A172 (cell line): ENCODE data around the gene PLD5. TPM values are rescaled to one million over a fixed set of nuclear protein-coding genes. Genes with fewer than 3 reads are reported as not detected.
"Not testable (repeated sequence)": the region's sequence is repeated elsewhere in the genome, so short reads cannot be mapped to it uniquely, and the experiment has no call there.

ENCODE experiments used
- DNase-seq: peaks from one replicate; pipeline ENCODE4 v3.0.0-alpha.2; 2015; ENCODE audit warnings: low spot score
- total RNA-seq: library from RNA; depleted of rRNA; stranded (reverse); fragments of >200 nt; shearing (Covaris generic); gene quantifications from 2 replicates; pipeline ENCODE4 v1.2.3, GENCODE V29; 2014

Gene PLD5
- total RNA-seq, 1 experiment from 2014 or later, result not detected

DNA sequence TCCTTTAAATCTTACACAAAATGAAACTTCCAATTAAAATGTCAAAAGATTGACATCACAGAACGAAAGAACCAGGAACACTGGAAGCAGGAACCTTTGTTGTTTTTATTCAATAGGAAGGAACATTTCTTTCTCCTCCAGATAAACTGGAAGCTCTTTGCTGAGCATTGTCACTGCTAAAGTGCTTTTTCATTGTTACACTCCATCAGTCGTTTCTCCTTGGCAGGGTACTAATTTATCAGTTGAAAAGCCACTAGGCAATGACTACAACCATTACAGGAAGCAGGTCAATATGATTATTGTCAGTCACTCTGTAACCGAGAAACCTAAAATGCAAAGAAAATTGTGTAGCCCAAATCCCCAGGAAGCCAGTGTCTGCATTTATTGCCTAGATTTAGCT lies 362.4 kb downstream of the PLD5 start:
- no peak for DNase-seq

DNA sequence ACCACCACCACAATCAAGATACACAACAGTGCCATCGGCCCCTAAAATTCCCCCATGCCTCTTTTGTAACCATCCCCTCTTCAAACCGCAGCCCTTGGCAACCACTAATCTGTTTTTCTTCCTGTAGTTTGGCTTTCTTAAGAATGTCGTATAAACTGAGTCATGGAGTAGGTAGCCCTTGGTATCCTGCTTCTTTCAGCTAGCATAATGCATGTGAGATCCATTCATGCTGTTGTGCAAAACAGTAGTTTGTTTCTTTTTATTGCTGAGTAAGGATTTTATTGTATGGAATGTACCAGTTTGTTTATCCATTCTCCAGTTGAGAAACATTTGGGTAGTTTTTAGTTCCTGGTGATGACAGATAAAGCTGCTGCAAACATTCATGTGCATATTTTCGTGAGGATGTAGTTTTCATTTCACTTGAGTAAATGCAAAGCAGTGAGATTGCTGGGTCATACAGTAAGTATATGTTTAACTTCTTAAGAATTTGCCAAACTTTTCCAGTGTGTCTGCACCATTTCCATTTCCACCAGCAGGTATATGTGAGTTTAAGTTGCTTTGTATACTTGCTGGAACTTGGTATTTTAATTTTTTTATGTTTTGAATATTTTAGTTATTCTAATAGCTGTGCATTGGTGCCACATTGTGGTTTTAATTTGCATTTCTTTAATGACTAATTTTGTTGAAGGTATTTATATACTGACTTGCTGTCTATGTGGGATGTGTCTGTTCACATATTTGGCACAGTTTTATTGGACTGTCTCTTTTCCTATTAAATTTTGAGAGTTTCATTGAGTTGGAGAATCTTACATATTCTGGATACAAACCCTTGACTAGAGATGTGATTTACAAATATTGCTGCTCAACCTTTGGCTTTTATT lies 377.2 kb downstream of the PLD5 start:
- peak; percentile 9 for DNase-seq

DNA sequence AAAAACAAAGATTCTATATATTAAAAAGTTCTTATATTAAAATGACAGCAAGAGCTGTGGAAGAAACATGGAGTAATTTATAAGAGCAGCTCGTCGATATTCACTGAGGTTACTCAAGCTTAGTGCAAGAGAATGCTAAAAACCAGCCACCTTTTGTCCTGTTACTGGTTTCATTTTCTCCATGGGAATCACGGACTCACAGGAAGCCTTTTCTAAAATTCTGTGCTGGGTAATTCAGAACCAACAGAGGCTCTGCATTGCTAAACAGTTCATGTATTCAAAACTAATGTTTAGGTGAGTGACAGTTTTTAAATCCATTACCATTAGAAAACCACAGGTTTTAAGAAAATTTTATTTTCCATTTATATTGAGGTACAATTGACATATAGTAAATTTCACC lies 377.8 kb downstream of the PLD5 start:
- DNase-seq, result no peak

DNA sequence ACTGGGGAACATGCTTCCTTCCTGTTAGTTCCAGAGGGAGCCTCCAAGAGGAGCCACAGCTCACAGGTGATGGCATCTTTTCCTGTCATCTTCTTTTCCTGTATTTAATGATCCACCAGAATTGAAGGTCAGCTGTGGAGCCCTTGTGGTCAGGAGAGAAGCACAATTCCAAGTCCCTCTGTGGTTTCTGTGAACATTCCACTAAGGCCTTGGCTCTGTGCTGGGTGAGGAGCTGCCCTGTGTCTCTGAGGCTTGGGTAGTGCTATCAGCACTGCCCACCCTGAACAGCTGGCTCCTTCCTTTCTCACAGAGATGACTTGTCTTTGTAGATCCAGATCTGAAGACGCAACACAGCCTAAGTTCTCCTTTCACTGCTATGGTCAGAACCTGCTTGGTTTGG lies 383.7 kb downstream of the PLD5 start:
- no peak for DNase-seq

DNA sequence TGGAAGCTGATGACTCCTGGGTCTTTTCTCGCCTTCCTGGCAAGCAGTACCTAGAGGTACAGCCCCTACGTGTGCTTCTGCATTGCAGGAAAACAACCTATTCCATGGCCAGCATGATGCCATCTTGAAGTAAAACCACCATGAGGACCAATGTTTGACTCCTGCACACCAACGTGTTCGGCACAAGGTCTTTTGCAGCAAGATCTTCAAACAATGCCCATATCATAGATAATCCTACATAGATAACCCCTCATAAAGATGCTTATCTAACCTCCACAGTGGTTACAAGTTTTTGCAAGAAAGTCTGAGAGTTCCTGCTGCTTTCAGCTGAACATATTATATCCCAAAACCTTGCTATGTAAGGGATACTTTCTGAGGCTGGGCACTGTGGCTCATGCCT lies 384.5 kb downstream of the PLD5 start:
- DNase-seq, result no peak

DNA sequence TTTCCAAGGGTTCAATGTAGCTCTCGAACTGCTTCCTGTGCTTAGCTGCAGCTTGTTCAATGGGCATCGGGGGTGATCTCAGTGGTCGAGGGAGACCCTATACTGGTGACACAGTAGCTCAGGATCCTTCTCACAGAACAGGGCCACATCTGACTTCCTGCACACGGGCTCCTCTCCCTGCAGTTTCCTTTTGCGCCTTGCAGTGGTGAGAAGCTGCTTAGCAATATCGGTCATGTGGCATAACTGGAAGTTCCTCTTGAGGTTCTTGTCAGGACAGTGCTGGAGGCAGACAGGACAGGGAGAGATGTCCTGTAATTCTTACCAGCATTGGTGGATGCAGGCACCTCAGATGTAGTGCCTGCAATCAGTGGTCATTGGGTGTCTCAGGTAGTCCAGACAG lies 385.1 kb downstream of the PLD5 start:
- no peak for DNase-seq

DNA sequence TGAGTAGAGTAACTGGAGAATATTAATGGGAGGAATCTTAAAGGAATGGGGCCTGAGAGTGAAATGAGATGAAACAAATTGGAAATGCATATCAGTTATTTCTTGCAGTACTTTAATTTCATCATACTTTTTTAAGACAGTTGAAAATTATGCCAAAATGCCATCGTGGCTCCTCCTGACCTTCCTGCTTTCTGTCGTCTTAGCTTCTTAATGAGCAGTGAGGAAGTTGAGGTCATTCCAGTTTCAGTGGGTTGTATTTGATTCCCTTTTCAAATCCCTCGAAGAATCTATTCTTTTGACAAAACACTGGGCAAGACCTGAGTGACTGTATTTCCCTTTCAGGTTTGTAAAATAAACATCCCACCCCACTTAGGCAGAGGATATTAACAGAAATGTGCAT lies 390.7 kb downstream of the PLD5 start:
- no peak for DNase-seq

DNA sequence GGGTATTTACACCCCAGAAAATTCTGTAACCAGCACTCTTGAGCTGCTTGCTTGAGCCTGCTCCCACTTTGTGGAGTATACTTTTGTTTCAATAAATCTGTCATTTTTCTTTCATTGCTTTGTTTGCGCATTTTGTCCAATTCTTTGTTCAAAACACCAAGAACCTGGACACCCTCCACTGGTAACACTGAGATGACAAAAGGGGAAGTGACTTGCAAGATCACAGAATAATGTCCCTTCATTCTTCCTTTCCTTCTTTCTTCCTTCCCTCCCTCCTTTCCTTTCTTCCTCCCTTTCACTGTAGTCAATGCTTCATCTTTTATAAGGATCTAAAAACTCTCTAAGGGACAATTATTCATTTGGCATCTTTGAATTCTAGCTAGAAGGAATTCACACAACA lies 391.1 kb downstream of the PLD5 start:
- no peak for DNase-seq

DNA sequence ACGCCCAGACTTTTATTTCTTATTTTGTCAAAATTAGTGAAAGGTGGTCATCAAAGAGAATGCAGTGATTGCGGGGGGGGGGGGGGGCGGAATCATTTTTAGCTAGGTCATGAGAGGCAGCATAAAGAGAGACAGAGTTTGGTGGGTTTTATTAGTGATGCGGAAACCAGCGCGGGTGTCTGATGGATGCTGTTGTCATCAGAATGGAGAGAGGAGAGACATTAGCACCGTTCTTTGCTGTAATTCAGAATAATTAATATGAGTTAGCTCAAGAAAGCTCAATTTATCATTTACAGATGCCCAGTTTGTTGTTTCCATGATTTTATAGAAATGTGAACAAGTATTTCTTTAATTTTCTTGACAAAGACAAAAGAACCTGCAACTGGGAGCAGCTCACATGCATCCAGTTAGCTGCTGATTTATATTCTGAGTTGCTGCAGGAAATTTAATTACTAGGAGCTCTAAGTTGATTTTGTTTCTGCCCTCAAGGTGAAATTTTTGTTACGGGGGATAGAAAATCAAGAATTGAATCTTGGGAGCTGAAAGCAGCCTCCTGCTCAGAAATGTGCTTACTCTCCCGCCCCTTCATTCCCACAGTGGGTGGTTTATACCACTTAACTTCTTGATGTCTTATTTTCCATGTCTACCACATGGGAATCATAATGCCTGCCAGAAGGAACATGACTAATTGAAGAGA lies 392.2 kb downstream of the PLD5 start:
- DNase-seq, result no peak

DNA sequence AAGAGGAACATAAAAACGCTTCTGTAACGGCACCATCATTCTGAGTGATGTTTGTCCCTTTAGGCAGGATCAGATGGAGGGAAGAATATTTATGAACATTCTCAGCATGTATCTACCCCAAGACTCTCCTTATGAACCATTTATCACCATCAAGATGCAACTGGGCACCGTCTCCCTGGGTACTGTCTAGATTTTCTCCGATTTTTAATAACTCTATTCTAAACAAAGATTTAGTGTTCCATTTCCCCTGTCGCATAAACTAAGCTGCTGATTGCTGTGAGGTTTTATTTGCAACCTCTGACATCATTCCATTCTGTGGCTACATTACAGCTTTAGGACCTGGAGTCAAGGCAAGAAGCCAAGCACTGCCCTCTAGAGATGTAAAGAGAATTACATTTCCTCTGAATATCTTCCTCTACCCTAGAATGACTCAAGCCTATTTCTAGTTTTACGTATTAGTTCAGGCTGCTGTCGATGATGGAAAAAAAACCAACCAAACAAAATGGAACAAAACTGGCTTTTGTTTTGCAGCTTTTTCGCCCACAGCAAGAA lies 395.5 kb downstream of the PLD5 start:
- DNase-seq, result peak; percentile 75

DNA sequence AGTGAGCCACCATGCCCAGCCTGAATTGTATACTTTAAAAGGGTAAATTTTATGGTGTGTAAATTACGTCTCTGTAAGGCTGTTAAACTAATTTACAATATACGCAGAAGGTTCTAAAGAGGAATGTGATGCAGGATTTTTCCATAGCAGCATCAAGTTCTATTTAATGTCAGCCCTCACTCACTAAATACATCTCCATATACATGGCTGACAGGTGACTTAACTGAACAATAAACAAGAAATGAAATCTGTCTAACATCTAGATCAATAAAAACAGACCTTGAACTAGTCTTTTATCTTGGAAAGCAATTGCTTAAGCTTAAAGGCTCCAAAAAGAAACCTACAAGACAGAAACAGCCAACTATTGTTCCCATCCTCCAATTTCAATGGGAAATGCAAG lies 404.1 kb downstream of the PLD5 start:
- no peak for DNase-seq

DNA sequence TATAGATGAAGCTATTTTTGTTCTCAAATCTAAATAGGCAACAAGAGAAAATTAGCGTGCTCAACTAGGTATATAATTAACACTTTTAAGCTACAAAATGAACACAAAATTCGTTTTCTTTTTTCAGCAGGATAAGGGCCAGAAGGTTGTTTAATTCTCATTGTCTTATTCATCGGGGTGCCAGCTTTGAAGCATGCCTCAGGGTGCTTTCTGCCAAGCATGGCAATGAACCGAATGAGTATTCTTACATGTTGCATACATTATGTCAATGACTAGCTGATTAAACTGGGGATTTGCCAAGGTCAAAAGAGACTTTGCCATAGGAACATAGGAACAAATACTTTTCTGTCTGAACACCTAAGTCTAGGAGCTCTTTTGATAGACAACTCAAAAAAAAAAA lies 423.6 kb downstream of the PLD5 start:
- DNase-seq, result no peak

DNA sequence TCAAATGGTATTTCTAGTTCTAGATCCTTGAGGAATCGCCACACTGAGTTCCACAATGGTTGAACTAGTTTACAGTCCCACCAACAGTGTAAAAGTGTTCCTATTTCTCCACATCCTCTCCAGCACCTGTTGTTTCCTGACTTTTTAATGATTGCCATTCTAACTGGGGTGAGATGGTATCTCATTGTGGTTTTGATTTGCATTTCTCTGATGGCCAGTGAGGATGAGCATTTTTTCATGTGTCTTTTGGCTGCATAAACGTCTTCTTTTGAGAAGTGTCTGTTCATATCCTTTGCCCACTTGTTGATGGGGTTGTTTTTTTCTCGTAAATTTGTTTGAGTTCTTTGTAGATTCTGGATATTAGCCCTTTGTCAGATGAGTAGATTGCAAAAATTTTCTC lies 427.2 kb downstream of the PLD5 start:
- DNase-seq, result not testable (repeated sequence)

DNA sequence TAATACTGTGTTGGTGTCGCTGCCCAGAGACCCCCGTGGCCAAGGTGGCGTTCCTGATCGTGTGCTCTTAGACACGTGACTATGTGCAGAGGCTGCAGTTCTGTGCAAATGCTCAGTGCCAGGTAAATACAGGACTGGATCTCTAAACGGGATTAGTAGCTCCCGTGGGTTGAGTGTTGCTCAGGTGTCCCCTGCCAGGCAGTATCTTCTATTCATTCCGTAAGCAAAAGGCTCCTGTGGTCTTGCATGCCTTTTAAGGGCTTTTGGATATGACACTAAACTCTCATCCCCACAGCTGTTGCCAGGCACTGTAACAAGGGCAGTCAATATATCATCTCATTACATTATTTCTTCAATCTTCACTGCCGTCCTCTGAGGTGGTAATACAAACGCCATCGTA lies 431.4 kb downstream of the PLD5 start:
- DNase-seq, result no peak

DNA sequence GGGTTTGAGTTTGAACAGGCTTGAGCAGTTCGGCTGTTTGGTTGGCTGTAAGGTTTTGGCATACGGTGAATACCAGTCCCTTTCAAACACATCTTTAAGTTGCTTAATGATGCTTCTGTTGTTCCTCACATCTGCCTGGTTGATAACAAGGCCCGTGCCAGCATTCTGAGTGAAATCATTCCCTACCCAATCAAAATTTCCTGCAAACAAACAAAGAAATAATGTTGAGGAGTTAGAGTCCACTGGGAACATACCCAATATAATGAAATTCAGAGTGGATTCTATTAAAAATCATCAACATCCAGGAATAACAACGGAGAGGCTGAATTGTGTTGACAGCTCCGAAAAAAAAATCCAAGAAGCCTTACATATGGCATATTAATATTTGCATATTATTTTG lies 434.6 kb downstream of the PLD5 start:
- no peak for DNase-seq

DNA sequence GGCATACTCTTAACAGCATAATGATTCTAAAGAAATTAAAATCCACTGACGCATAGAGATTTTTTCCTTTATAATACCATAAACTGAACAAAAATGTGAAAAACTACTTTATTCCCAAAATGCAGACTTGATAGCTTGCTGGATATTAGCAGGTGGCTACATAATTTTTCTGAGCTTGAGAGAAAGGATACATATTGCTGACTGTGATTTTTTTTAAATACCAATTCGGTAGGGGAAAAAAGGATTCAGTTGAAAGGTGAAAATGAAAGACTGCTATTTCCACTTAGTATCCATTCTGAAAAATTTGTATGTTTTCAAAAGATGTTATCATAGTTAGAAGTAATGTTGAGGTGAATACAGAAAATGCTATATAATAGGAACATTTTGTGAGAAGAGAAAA lies 435.6 kb downstream of the PLD5 start:
- DNase-seq, result no peak

DNA sequence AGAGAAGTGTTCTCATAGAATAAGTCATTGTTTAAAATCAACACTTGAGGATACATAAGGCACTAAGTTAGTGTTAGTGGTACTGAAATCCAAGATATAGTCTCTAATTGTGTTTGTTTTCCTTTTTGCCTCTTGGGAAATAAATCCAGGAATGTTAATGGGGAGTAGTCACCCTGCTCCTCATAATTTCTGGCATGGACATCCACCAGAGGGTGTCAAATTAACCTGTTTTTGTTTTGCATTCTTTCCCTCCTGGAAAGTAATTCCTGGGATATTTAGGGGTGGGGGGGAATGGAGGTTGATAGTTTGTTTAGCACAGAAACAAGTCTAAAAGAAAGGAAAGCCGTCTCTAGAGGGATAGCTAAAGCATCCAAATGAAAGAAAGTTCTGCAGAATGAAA lies 437.8 kb downstream of the PLD5 start:
- no peak for DNase-seq

DNA sequence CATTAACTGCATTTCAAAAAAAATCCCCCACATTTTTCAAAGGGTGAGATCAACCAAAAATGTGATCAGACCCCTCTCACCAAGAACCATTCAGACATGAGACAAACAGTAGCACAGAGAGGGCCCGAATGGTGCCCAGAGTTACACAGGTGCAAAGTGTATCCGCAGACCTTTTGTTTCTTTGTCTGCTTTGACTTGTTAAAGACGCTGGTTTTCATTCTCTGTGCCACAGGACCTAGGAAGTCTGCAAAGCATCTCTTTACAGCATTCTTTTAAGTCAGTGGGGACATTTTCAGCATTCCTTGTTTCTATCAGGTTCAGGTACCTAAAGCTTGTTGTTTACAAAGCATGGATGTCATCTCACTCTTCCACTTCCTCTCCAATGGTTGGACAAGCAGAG lies 438.4 kb downstream of the PLD5 start:
- DNase-seq, result no peak

DNA sequence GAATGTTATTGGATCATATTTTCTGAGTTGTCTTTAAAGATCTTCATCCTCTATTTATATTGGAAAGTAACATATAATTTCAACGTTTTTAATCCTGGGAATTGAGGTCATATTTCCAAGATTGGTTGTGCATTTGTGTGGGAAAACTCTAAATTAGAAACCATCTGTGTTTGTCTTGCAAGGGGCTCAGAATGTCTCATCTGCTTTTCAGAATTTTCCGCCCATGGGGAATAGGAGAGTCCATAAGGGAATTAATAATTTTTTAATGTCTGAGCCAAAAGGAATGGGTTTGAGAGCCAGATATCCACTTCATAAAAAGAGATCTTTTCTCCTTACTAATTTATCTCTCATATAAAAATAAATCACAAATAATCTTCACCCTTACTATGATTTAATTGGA lies 440.8 kb downstream of the PLD5 start:
- no peak for DNase-seq

DNA sequence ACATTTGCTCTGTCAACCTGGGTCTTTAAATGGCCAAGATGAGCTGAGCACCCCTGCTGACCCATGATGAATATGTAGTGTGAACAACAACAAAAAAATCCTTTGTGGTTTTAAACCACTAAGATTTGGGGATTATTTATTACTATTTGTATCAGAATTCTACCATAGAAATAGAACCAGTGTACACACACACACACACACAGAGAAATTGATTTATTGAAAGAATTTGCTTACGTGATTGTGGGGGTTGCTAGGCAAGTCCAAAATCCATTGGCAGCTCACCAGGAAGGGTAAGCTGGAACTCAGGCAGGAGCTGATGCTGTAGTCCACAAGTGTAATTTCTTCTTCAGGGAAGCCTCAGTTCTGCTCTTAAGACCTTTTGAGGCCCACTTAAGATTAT lies 443.1 kb downstream of the PLD5 start:
- peak; percentile 16 for DNase-seq

DNA sequence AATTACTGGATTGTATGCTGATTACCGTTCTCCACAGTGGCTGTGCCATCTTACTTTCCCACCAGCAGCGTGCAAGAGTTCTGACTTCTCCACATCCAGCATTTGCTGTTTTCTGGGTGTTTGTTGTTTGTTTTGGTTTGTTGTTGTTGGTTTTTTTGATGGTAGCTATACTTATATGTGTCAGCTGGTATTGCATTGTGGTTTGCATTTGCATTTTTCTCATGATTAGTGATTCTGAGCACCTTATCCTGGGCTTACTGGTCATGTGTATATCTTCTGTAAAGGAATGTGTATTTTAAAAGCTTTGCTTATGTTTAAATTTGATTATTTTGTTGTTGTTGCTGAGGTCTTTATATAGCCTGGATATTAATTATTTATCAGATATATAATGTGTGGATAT lies 458.7 kb downstream of the PLD5 start:
- DNase-seq, result no peak

DNA sequence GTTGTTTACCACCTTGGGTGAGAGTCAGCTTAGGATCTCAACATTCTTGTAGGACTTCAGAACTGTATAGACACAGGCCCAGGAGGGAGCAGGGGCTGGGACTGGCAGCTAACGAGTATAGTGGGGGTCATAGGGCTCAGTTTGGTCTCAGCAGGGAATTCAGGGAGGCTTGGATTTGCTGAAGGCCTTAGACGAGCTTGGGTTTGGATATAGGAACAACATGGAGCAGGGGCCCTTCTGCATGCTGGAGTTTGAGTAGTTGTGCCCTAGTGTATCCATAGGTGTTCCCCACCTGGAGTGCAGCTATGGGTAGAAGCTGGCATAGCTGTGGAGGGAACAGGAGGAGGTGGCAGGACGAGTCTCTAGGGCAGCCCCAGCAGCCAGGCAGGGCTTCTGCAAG lies 462.2 kb downstream of the PLD5 start:
- no peak for DNase-seq

DNA sequence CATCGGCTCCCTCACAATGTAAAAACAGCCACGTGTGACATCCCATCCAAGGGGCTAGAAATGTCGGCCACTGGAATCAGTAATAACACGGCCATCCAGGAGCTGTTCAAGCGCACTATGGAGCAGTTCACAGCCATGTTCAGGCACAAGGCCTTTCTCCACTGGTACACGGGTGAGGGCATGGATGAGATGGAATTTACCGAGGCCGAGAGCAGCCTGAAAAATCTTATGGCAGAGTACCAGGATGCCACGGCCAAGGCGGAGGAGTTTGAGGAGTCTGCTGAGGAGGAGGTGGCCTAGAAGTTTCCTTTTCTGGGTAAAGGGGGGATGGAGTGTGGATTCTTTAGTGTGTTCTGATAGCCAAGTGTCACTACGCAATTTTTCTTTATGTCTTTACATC lies 464.5 kb downstream of the PLD5 start:
- DNase-seq, result no peak
